Stomach (tissue), 4 donors: Measurements from ENCODE around the gene TM4SF5.

Experiments used
- CTCF ChIP-seq, 7 experiments: fragments of 450-650 bp in 4 of 7; fragments of 200-600 bp in 3 of 7; sonication (generic) in 3 of 7; IDR thresholded peaks; one replicate each; pipeline ENCODE4 v1.5.1; 2016 to 2019; ENCODE audit warnings: antibody characterized with exemption in 7 of 7, control low read depth in 2 of 7, mild to moderate bottlenecking in 1 of 7
- EP300 ChIP-seq: sonication (generic); formaldehyde crosslinking; IDR thresholded peaks from one replicate; pipeline ENCODE4 v1.6.1; 2017; ENCODE audit warnings: antibody characterized with exemption
- POLR2A ChIP-seq, 4 donors: fragments of 450-650 bp; IDR thresholded peaks; one replicate each; pipeline ENCODE4 v1.6.1; 2016; ENCODE audit warnings: antibody characterized with exemption in 4 of 4, control low read depth in 2 of 4, mild to moderate bottlenecking in 1 of 4, moderate library complexity in 1 of 4

DNA sequence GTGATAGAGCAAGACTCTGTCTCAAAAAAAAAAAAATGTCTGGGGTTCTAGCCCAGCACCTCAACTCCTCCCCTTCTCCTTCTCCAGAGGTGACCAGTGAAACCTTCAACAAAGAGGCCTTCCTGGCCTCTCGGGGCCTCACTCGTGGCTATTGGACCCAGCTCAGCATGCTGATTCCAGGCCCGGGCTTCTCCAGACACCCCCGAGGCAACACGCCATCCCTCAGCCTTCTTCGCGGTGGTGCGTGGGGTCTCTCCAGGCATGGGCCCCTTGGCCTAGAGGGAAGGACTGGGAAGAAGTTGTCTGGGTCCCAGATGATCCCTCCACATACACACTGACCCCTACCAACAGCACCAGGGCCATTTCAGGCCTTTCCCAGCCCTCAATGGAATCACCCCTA lies 28.5 kb upstream of the TM4SF5 start:
- TF ChIP-seq CTCF (IDR thresholded peaks at IDR 0.05) (no peak), POLR2A (IDR thresholded peaks at IDR 0.05) (no peak), EP300 (no peak)
